Fibroblast of skin of scalp (primary cell): ENCODE results near the gene MS4A18. TPM values are rescaled to one million over a fixed set of nuclear protein-coding genes. Genes with fewer than 3 reads are reported as not detected.
"Not testable (repeated sequence)": the region's sequence is repeated elsewhere in the genome, so short reads cannot be mapped to it uniquely, and the experiment has no call there.

Source experiments
- DNase-seq: peaks from one replicate; pipeline ENCODE4 v3.0.0-alpha.2; 2013
- polyA plus RNA-seq, 2 experiments: library from polyadenylated mRNA; unstranded; fragments of 120-200 nt; gene quantifications; one replicate each; pipeline ENCODE4 v1.2.1, GENCODE V29; 2013; ENCODE audit not compliant: insufficient read length in 2 of 2

MS4A18 gene
- not detected for polyA plus RNA-seq (2013, experiment 1 of 2; ENCODE audit: insufficient read length)
- polyA plus RNA-seq (2013, experiment 2 of 2; ENCODE audit: insufficient read length) = not detected

GRCh38 chr11:60724420-60724819, at the start of gene MS4A18:
MS4A18 (plus strand) TSS chr11:60724720.
- DNase-seq = no peak

- DNase-seq = not testable (repeated sequence)
These were observed 46.3 kb upstream of the MS4A18 start for GRCh38 chr11:60678231-60678630.

GRCh38 chr11:60679879-60680278, 44.6 kb upstream of the MS4A18 start:
- no peak for DNase-seq

DNA sequence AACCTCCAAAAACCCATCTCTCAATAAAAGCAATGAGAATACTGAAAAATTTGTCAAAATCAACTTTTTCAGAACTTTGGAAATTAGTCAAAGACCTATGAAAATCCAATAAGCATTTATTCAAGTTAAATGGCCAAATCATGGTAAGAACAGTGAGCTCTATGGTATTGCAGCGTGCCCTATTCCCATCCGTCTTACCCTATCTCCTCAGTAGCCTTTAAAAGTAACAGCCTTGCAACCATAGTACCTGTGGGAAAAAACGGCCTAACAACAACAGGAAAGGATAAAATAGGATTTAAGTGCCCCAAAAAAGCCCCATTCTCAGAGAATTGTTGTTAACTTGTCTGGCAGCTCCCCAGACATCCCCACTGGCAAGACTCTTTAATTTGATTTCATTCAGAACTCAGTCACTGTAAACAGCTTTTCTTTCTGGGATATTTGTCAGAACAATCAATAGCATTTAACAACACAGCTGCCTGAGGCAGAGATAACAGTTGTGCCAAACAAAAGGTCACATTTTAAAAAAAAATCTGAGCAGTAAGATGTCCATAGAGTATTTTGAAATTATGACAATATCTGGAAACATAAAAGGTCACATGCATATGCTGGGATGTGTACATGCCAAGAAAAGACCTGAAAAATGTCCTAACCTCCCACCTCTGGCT, 43.9 kb upstream of the MS4A18 start:
- no peak for DNase-seq

DNA sequence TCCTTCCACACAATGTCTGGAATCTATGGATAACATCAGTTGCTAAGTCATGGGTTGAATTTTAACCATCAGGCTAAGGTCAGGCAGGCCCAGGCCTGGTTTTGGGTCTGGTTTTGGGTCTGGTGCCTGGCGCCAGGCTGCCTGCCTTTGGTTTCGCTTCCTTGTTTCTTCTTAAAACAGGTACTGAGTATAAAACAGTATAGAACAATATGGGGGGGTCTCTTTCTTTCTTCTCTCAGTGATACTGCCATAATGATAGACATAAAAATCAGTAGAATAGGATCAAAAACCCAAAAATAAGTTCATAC, 40.0 kb upstream of the MS4A18 start:
- DNase-seq = not testable (repeated sequence)

DNA sequence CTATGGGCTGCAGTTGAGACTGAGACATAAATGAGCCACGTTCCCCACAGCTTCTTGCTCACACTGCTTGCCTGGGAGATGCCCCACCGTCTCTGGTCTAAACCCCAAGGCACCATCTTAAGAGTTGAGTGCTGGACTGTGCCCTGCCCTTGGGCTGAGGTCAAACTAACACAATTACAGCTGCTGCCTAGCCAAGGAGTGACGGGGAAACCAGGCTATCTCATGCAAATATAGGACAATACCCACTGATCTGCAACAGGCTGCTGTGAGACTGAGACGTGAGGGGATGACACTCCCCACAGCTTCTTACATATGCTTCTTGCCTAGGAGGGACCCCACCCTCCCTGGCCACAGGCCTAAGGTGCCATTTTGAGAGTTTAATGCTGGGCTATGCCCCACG, 32.9 kb upstream of the MS4A18 start:
- DNase-seq = no peak

DNA sequence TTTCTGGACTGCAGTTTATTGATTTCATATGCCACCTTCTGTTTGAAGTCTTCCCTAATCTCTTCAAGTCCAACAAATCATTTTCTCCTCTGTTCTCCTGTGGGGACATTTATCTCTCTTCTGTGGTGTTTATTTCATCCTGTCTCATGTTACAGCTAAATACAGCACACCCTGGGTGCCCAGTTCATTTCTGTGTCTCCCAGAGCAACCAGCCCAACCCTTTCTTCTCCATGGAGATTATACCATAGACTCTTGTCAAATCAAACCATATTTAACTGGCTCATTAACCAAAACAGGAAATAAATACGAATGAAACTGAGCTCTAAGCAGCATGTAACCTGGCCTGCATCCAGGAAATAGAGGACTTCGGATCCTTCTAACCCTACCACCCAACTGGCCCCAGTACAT, 25.2 kb upstream of the MS4A18 start, which contains the start of gene MS4A8:
Gene MS4A8 (plus strand): TSS at position 329 of the 408 bp plus-strand sequence. CDS start 1,249 bp downstream, outside the sequence.
- DNase-seq = no peak

- no peak for DNase-seq
These were observed 24.6 kb upstream of the MS4A18 start for GRCh38 chr11:60699936-60700335.

GRCh38 chr11:60700689-60701468, 23.6 kb upstream of the MS4A18 start:
- no peak for DNase-seq

DNA sequence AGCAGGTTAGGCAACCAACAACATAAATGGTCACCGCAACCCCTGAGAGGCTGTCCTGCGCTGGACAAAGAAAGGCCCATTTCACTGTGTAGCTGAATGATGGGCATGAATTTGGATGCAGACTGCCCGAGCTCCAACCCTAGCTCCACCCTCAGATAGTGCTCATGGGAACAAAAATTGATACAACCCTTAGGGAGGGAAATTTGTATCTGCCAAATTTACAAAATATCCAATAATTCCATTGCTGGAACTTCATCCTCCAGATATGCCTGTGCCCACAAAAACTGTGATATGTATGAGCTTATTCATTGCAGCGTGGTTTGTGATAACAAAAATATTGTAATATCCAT, 23.1 kb upstream of the MS4A18 start:
- DNase-seq = no peak

GRCh38 chr11:60703374-60703773, 21.1 kb upstream of the MS4A18 start:
- DNase-seq = no peak

- no peak for DNase-seq
These were observed 18.6 kb upstream of the MS4A18 start for GRCh38 chr11:60705895-60706294.

GRCh38 chr11:60706931-60707330, 17.6 kb upstream of the MS4A18 start:
- no peak for DNase-seq

DNA sequence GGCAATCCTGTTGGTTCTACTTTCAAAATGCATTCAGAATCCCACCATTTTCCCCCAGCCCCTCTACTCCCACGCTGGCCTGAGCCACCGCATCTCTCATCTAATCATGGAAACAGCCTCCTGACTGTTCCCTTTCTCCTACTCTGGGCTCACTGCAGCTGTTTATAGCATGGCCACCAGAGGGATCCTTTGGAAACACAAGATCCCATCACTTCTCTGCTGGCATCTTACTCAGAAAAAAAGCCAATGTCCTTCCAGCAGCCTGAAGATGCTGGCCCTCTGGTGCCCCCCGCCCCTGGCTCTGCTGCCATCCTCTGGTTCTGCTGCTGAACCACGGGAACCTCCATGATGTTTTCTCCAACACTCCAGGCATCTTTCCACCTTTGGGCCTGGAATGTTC, 14.0 kb upstream of the MS4A18 start:
- no peak for DNase-seq

- no peak for DNase-seq
These were observed 13.2 kb upstream of the MS4A18 start for GRCh38 chr11:60711276-60711675.

- DNase-seq = not testable (repeated sequence)
These were observed 11.1 kb upstream of the MS4A18 start for GRCh38 chr11:60713423-60713822.

GRCh38 chr11:60717956-60718355, 6.6 kb upstream of the MS4A18 start:
- DNase-seq = no peak

GRCh38 chr11:60718524-60719316, 5.8 kb upstream of the MS4A18 start:
- DNase-seq = no peak

GRCh38 chr11:60719391-60719790, 5.1 kb upstream of the MS4A18 start:
- DNase-seq = no peak

- no peak for DNase-seq
These were observed 4.1 kb upstream of the MS4A18 start for GRCh38 chr11:60720460-60720859.

GRCh38 chr11:60725592-60725991, 1.1 kb downstream of the MS4A18 start:
- DNase-seq = no peak

GRCh38 chr11:60731586-60731985, 7.1 kb downstream of the MS4A18 start:
- DNase-seq = no peak

DNA sequence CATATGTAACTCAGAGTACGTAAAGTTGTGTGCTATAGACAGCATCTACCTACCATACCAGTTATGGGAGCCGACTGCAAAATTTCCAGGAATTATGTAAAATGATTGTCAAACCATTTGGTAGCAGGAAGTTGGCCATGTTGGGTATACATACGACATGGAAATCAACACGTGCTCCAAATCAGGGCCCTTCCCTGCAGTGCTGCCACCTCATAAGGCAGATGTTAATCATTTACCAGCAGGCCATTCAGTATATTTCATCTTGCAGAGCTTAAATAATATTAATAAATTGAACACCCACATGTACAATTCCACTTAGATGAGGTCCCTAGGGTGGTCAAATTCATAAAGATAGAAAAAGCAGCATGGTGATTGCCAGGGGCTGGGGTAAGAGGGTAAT, 9.8 kb downstream of the MS4A18 start:
- DNase-seq = no peak
